Heart right ventricle (tissue), 16 donors: Measurements from ENCODE around the gene SULF2. TPM values are rescaled to one million over a fixed set of nuclear protein-coding genes. Genes with fewer than 3 reads are reported as not detected.

Source experiments
- ATAC-seq, 8 donors: fragments of 200-7000 bp; cut with Tn5 transposase; one replicate each; pipeline ENCODE4 v1.9.1; 2020; ENCODE audit warnings: mild to moderate bottlenecking in 8 of 8, moderate library complexity in 8 of 8, moderate number of reproducible peaks in 1 of 8
- DNase-seq, 2 donors: peaks; one replicate each; pipeline ENCODE4 v3.0.0-alpha.2; 2020
- H3K27ac ChIP-seq, 10 donors: fragments of 200-600 bp; sonication (generic) in 2 of 10; one replicate each; pipeline versions ENCODE4 v1.5.0 to v1.8.0; 2020 to 2022; ENCODE audit warnings: mild to moderate bottlenecking in 3 of 10
- H3K27me3 ChIP-seq, 7 donors: fragments of 200-600 bp; one replicate each; pipeline ENCODE4 v1.8.0; 2021 to 2022; ENCODE audit warnings: mild to moderate bottlenecking in 2 of 7
- H3K36me3 ChIP-seq, 9 donors: fragments of 200-600 bp; sonication (generic) in 1 of 9; one replicate each; pipeline versions ENCODE4 v1.5.0 to v1.8.0; 2020 to 2022; ENCODE audit warnings: mild to moderate bottlenecking in 2 of 9
- H3K4me1 ChIP-seq, 9 donors: fragments of 200-600 bp; sonication (generic) in 1 of 9; one replicate each; pipeline versions ENCODE4 v1.5.0 to v1.8.0; 2020 to 2022; ENCODE audit warnings: mild to moderate bottlenecking in 4 of 9
- H3K4me3 ChIP-seq, 10 donors: fragments of 200-600 bp; sonication (generic) in 2 of 10; one replicate each; pipeline versions ENCODE4 v1.5.0 to v1.8.0; 2020 to 2022; ENCODE audit warnings: mild to moderate bottlenecking in 7 of 10, moderate library complexity in 2 of 10
- H3K9me3 ChIP-seq, 11 donors: fragments of 200-600 bp in 10 of 11; sonication (generic) in 2 of 11; one replicate each; pipeline versions ENCODE4 v1.5.0 to v1.8.0; 2013 to 2022; ENCODE audit warnings: mild to moderate bottlenecking in 2 of 11, control low read depth in 1 of 11, moderate library complexity in 1 of 11
- CTCF ChIP-seq, 9 donors: fragments of 200-600 bp; sonication (generic) in 2 of 9; IDR thresholded peaks; one replicate each; pipeline versions ENCODE4 v1.5.0 to v1.8.0; 2021 to 2022; ENCODE audit warnings: antibody characterized with exemption in 9 of 9, mild to moderate bottlenecking in 5 of 9, moderate library complexity in 1 of 9
- WGBS, 2 donors: extraction: QIAGEN DNeasy Blood & Tissue Kit; methylation state at CpG; one replicate each; pipeline ENCODE4 v1.1.7; 2013; ENCODE audit warnings: inconsistent platforms in 1 of 2; 5-methylcytosine and 5-hydroxymethylcytosine counted together
- intact Hi-C, 10 donors: fragments of 100-400 bp; cut with DNase I; formaldehyde crosslinking; loops; one replicate each; pipeline versions ENCODE4 v1.11.1 to v1.14.2; 2022
- polyA plus RNA-seq, 2 donors: library from polyadenylated mRNA; stranded (reverse); fragments of 200-250 nt; gene quantifications; one replicate each; pipeline ENCODE4 v1.2.3, GENCODE V29; 2013
- total RNA-seq, 10 donors: library from RNA; stranded (reverse); fragmentation: NEBNext Ultra II Directional in 3 of 10; extraction: Animal tissue kit (Norgen Biotek cat#: 25700) in 3 of 10; gene quantifications; one replicate each; pipeline versions ENCODE4 v1.2.1 to v1.2.4, GENCODE V29; 2021 to 2023
- donor health status: Arrhythmogenic right ventricular cardiomyopathy.
- donor health status: ischemic (EF 13 %, LVEDD 7.1; RV severe dilation, severe dysfunction).
- donor health status: healthy with polysubstance abuse.
- donor health status: DM: no; HTN: yes; CAD: no.
- donor health status: DM: no; HTN: no; CAD: no.
- donor health status: ischemic (EF 25% LVEDD 6.9; RV normal size, moderate dysfunction).
- donor health status: ischemic (EF 25% LVEDD 5.7; RV mildly dilated, moderate dysfunction).
- donor health status: healthy.
- donor health status: DM: yes; HTN: yes; CAD: no.
- donor health status: Ischemic cardiomyopathy.
- donor health status: ischemic (EF 35%, LVEDD 5.7; RV mildly dilated, moderate dysfunction).
- donor health status: nonischemic (EF 11% LVEDD 7.7; RV severe dilation, severe dysfunction).
- donor health status: DM: yes; HTN: yes; CAD: no.
- donor health status: PGD.
- donor health status: ischemic (EF 29% LVEDD 5.4; RV normal size, mild dysfunction).
- donor health status: nonischemic (EF 23%, LVEDD 6.1; RV moderate dilation, normal function).

The SULF2 gene
- total and polyA plus RNA-seq, 12 donors = 16.7 to 40.6 (median 26.4) TPM

- intact Hi-C loops = no loop called here
- H3K36me3 ChIP-seq = peaks cover 0 to 100% (median 37%) of the 10 kb centered on the region in 9 donors
Observed at GRCh38 chr20:47631078-47631477, 154.2 kb downstream of the SULF2 start.

GRCh38 chr20:47629907-47630306, 155.4 kb downstream of the SULF2 start:
- Histone ChIP-seq H3K27ac (no peak overlapping the region), H3K4me3 (no peak overlapping the region), H3K9me3 (no peaks in the 10 kb centered on the region), H3K36me3 (peaks cover 0 to 100% (median 33%) of the 10 kb centered on the region in 9 donors), H3K4me1 (peaks cover 0 to 8% (median 0%) of the 10 kb centered on the region in 9 donors), H3K27me3 (no peaks in the 10 kb centered on the region)
- 51 to 71% methylated on average over 2 of the region's 2 CpGs for WGBS, 2 donors
- intact Hi-C loops = loop anchor here in 8 of 10 donors (5.0 to 10.0 kb wide), 7 partner anchors 228 to 885 kb away; no protein-coding TSS in a partner anchor
- no peak for TF ChIP-seq CTCF (IDR thresholded peaks at IDR 0.05)
- DNase-seq (no peak), ATAC-seq (no peak)

More at GRCh38 chr20:47631078-47631477, 154.2 kb downstream of the SULF2 start:
- H3K4me3 ChIP-seq = no peak overlapping the region
- DNase-seq (no peak), ATAC-seq (no peak)
- no peak overlapping the region for H3K27ac ChIP-seq
- no peak for TF ChIP-seq CTCF (IDR thresholded peaks at IDR 0.05)
- no peaks in the 10 kb centered on the region for H3K9me3 ChIP-seq
- H3K27me3 ChIP-seq = no peaks in the 10 kb centered on the region
- peaks cover 0 to 8% (median 0%) of the 10 kb centered on the region in 9 donors for H3K4me1 ChIP-seq

- Histone ChIP-seq H3K4me3 (no peak overlapping the region), H3K4me1 (peaks cover 0 to under 1% (median 0%) of the 10 kb centered on the region in 9 donors), H3K9me3 (no peaks in the 10 kb centered on the region), H3K27ac (no peak overlapping the region), H3K27me3 (no peaks in the 10 kb centered on the region), H3K36me3 (peaks cover 0 to 100% (median 37%) of the 10 kb centered on the region in 9 donors)
- intact Hi-C loops = loop anchor here in 8 of 10 donors (5.0 to 10.0 kb wide), 7 partner anchors 225 to 883 kb away; no protein-coding TSS in a partner anchor
- 89 to 95% methylated on average over 4 of the region's 4 CpGs for WGBS, 2 donors
- no peak for TF ChIP-seq CTCF (IDR thresholded peaks at IDR 0.05)
- ATAC-seq (no peak), DNase-seq (no peak)
Observed at GRCh38 chr20:47627540-47627939, 157.7 kb downstream of the SULF2 start.

- DNase-seq (no peak), ATAC-seq (no peak)
- peaks cover 0 to 64% (median 25%) of the 10 kb centered on the region in 9 donors for H3K36me3 ChIP-seq
- no peak overlapping the region for H3K4me3 ChIP-seq
- no peaks in the 10 kb centered on the region for H3K27me3 ChIP-seq
- H3K27ac ChIP-seq = no peak overlapping the region
- 90 to 91% methylated on average over 2 of the region's 2 CpGs for WGBS, 2 donors
- intact Hi-C loops = loop anchor here (2.0 to 10.0 kb wide), 13 partner anchors 121 to 878 kb away; partner anchors contain the start of gene NCOA3 (in 2 of the 10)
- peaks cover 0 to 21% (median 9%) of the 10 kb centered on the region in 9 donors for H3K4me1 ChIP-seq
- H3K9me3 ChIP-seq = no peaks in the 10 kb centered on the region
- no peak for TF ChIP-seq CTCF (IDR thresholded peaks at IDR 0.05)
Observed at GRCh38 chr20:47623206-47623605, 162.1 kb downstream of the SULF2 start.
